GM18873 (cell line): ENCODE data around the gene CYP1A2.
"Not testable (repeated sequence)": the region's sequence is repeated elsewhere in the genome, so short reads cannot be mapped to it uniquely, and the experiment has no call there.

Source experiments
- ATAC-seq: cut with Tn5 transposase; IDR thresholded peaks from one replicate; pipeline ENCODE4 v1.9.1; 2021; ENCODE audit warnings: mild to moderate bottlenecking, moderate library complexity, moderate number of reproducible peaks; ENCODE audit not compliant: unreplicated experiment, low FRiP score

The CYP1A2 gene, protein sequence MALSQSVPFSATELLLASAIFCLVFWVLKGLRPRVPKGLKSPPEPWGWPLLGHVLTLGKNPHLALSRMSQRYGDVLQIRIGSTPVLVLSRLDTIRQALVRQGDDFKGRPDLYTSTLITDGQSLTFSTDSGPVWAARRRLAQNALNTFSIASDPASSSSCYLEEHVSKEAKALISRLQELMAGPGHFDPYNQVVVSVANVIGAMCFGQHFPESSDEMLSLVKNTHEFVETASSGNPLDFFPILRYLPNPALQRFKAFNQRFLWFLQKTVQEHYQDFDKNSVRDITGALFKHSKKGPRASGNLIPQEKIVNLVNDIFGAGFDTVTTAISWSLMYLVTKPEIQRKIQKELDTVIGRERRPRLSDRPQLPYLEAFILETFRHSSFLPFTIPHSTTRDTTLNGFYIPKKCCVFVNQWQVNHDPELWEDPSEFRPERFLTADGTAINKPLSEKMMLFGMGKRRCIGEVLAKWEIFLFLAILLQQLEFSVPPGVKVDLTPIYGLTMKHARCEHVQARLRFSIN

DNA sequence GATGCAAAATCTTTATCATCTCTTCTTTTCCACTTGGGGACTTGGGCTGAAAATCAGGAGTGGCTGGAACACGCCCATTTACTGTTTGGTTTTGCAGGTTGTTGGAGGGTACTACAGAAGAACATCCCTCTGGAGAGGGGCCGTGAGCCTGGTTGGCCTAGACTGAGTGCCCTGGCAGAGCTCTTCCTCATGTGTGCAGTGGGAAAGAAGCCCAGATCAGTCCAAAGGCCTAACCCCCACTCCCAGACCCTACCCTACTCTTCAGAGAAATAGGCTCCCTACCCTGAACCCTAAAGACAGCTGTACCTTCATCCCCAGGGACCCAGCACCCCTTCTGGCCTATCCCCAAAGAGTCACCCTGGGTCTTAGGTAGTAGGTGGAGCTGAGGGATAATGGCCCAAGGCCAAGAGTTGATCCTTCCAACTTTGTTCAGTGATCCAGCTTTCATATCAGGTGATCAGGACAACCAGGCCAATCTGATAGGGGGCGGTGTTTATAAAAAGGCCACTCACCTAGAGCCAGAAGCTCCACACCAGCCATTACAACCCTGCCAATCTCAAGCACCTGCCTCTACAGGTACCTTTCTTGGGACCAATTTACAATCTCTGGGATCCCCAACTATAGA lies at the start of gene CYP1A2:
Gene CYP1A2, plus strand, starts transcription at position 524 of the 625 bp plus-strand sequence. CDS start 894 bp downstream, outside the sequence.
- no peak for ATAC-seq

DNA sequence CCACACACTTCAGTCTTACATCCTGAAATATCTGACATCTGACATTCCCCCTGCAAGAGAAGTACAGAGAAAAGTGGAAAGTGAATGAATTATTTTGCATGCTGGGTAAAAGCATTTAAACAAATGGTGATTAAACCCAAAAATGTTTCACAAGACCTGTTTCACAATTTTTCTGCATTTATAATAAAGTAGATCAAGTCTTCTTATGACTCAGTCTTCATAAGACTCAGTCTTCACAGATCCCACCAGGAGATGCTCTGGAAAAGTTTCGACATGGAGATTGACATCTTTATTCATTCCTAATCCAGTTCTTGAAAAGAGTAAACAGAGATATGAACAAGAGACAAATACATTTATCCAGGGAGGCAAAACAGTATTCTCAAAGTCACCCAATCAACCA lies 39.6 kb upstream of the CYP1A2 start:
- ATAC-seq: no peak

DNA sequence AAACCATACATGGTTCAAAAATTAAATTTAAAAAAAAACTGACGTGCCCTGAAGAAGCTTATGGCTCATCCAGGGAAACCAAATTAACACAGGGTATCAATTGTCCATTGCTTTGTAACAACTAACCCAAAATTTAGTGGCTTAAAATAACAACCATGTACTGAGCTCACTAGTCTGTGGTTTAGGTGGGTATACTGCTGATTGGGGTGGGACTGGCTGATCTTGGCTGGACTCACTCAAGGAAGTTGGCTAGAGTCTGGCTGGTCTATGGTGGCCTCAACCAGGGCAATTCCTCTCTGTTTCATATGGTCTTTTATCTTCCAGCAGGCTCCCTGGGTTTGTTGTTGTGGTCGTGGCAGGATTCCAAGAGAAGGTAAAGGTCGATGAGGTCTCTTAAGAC lies 38.8 kb upstream of the CYP1A2 start:
- no peak for ATAC-seq

DNA sequence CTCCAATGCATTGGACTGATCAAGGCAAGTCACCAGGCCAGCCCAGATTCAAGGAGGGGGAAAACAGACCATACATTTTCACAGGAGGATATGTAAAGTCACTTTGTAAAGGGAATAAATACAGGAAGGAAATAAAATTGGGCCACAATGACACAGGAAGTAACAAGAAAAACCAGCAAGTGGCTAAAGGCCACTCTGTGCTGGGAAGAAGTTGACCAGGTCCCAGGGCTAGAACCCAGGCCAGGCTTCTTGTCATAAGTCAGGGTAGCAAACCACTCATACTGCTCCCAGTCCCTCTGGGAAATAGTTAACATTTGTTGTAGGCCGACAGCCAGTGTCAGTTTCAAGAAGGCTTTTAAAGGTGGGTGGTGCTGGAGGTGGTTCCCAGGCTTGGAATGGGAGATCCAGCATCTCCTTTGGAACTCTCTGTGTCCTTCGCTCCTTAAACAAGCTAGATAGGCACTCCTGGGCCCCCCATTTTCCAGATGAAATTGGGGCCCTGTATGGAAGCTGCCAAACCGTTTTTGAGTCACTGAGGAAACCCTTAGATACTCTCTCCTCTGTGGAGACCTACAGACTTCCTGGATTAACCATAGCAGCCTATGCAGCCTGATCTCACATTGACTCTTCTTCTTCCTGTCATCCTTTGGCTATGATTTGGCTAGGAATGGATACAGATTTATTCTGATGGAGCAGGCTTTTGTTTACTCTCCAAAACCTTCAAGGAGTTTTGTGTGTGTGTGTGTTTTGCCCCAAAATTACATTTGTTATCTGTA lies 38.1 kb upstream of the CYP1A2 start:
- no peak for ATAC-seq

DNA sequence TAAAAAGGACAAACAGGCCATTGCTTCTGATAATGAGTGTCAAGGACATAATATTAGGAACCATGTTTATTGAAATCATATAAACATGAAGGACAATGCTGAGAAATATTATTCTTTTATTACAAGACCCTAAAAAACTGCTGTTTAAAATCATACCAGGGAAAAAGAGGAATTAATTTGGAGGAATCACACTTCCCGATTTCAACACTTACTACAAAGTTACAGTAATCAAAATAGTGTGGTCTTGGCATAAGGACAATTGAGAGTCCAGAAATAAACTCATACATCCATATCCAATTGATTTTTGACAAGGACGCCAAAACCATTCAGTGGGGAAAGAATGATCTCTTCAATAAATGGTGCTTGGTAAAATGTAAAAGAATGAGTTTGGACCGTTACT lies 36.3 kb upstream of the CYP1A2 start:
- ATAC-seq: no peak

DNA sequence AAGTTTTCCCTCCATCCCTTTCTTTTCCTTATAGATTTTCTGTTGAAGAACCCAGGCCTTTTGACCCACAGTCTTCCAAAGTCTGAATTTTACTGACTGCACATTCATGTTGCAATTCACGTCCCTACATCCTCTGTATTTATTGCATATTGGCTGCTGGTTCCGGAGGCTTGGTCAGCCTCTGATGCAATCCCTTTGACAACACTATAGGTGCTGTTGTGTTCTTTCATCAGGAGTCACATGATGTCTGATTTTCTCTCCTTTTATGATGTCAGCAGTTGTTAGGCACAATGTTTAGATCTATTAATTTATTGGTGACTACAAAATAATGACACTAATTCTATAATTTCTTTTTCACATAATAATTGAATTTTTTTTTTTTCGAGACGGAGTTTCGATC lies 32.0 kb upstream of the CYP1A2 start:
- ATAC-seq: no peak

DNA sequence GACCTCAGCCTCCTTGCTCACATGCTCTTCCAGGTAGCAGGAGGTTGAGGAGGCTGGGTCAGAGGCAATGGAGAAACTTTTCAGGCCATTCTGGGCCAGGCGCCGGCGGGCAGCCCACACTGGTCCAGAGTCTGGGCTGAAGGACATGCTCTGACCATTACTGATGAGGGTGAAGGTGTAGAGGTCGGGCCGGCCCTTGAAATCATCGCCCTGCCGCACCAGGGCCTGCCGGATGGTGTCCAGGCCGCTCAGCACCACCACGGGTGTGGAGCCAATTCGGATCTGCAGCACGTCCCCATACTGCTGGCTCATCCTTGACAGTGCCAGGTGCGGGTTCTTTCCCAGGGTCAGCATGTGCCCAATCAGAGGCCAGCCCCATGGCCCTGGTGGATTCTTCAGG lies 26.1 kb upstream of the CYP1A2 start:
- no peak for ATAC-seq

DNA sequence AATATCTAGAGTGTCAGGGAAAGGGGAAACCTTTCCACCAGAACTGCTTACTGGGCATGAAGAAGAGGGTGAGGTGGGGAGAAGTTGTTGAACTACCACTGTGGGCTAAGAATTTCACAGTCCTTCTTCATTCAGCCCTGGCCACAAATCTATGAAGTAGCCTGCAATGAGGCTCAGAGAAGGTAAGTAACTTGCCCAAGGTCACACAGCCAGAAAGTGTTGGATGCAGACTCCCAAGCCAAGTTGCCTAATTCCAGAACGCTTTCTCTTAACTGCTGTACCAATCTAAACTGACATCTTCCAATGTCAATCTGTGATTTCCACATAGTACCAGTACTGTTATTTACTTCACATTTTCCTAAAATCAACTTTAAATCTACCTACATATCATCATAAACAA lies 25.5 kb upstream of the CYP1A2 start:
- ATAC-seq: no peak

DNA sequence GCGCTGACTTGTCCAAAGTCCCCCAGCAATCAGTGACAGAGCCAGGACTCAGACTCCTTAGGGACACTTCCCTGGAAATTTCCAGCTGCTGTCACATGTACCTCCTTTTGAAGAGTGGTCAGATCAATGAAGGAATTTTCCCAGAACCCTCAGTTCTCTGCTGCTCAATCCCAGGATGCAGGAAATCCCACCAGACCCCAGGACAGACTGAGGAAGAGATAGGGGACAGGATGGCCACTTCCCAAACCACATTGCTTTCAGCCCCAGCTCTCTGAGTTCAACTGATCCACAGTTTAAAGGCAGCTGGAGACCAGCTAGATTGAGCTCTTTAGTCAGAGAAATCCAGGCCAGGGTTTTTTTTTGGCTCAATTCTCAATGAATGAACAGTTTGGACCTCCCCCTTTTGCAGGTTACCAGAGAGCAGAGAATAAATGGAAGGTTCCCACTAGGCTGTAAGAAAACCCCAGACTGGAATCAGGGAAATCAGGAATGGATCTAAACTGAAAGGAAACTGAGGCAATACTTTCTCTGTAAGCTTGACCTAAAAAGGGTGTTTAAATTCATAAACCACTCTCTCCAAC lies 24.8 kb upstream of the CYP1A2 start:
- ATAC-seq: no peak

DNA sequence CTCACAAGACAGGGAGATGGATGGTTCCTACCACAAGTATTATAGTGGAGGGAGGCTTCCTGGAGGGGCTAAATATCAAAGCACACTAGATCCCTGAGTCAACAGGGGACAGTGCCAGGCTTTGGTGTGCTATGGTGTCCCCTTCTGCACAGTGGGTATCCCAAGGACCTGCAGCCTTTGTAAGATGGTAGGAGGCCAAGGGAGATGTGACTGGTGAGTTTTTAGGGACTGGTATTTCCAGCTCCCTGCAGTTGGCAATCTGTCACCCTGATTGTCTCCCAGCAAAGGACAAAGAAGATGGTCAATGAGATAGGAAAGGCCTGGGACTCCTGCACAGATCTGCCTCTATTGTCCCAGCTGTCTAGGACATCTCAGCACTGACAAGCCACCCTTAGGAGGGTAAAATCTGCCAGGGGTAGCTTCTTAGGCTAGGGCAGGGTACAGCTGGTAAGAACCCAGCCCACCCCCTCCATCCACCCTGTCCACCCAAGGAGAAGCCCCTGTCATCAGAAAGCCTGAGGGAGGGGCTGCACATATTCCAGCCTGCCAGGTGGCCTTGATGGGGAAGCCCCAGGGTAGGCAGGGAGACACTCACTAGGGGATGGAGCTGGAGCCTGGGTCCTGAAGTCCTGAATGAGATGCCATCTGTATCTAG lies 23.9 kb upstream of the CYP1A2 start:
- ATAC-seq: no peak

DNA sequence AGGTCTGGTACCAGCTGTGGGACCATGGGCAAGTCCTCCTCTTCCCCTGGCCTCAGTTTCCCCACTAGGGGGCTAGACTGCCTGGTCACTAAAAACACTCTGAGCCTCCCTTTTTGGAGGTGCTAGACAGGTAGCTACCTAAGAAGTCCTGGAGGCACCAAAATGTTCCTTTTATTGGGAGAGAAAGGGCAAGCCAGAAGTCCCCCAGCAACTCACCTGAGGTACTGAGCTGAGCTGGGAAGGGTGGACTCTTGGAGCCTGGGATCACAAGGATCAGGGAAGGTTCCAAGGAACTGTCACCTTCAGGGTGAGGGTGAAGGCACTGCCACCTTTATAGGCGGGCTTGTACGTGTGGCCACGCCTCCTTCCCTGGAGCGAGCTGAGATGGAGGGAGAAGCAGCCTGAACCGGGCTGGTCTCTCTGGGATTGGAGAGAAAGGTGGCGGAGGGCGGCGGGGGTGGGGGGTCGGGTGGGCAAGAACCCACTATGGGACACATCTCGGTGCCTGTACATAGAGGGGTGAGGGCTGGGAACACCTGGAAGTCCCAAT lies 23.3 kb upstream of the CYP1A2 start, which contains the start of gene CYP1A1:
Gene CYP1A1, minus strand, starts transcription at position 304 of the 550 bp plus-strand sequence. CDS start 2,431 bp downstream, outside the sequence.
- no peak for ATAC-seq

DNA sequence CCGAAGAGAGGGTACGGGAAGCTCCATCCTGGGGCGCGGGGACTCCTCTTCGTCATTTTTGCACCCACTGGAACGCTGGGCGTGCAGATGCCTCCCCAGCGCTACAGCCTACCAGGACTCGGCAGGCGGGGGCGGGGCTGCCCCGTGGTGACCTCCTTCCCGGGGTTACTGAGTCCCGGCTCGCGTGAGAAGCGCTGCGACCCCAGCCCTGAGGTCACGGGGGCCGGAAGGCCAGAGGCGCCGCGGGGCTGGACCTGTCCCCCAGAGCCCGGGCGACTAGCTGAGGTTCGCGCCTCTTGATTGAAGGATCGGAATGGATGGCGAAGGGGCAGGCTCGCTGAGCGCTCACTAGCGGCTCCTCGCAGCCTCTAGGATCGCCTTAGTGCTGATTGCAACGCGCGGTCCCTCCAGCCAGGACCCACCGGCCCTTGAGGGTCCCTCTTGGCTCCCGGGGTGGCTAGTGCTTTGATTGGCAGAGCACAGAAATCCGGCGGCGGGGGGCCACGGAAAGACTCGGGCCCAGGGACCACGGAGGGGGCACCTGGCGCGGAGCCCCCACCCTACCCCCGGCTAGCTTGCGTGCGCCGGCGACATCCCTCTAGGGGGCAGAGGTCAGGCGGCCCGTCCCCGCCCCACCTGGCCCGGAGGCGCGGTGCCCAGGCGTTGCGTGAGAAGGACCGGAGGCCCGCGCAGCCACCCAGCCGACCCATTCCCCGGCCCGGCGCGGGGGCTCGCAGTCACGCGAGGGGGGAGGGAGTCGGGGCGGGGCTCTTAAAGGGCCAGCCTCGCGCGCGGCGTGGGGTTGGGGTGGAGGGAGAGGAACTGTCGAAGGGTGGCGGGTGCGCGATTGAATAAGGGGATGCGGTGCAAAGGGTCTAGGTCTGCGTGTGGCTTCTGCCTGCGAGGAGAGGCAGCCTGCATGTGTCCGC lies 22.5 kb upstream of the CYP1A2 start:
- ATAC-seq: no peak

DNA sequence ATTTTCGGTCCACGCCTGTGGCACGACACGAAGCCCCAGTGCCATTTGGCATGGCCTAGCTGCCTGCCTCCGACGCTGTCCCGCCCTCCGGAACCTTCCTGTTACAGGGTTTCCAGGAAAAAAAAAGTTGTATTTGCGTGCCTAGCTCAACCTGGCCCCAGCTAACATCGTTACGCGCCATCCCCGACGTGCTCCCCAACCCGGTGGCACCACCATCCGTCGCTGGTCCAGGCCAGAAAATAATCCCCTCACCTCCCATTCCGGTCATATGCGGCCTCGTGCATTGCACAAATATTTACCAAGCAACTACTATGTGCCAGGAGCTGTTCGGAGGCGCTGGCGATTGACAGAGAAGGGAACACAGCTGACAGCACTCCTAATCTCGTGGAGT lies 21.9 kb upstream of the CYP1A2 start:
- no peak for ATAC-seq

DNA sequence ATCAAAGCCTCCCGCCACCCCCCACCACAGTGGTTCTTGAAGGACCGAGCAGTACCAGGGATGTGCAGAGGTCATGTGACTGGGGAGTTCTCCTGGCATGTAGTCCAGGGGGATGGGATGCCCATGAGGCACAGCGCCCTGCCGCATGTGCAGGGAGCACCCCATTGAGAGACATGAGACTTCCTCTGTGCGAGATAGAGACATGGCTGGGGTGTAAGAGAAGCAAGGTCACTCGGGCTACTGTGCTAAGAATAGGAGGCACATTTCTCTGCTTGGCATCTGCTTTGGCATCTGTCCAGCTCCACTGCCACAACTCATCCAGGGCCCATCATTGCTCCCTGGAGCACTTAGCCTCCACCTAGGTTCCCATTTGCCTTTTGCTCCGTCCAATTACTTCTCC lies 20.9 kb upstream of the CYP1A2 start:
- ATAC-seq: no peak

DNA sequence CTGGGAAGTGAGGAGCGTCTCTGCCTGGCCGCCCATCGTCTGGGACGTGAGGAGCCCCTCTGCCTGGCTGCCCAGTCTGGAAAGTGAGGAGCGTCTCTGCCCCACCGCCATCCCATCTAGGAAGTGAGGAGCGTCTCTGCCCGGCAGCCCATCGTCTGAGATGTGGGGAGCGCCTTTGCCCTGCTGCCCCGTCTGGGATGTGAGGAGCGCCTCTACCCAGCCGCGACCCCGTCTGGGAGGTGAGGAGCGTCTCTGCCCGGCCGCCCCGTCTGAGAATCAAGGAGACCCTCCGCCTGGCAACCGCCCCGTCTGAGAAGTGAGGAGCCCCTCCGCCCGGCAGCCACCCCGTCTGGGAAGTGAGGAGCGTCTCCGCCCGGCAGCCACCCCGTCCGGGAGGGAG lies 19.9 kb upstream of the CYP1A2 start:
- not testable (repeated sequence) for ATAC-seq

DNA sequence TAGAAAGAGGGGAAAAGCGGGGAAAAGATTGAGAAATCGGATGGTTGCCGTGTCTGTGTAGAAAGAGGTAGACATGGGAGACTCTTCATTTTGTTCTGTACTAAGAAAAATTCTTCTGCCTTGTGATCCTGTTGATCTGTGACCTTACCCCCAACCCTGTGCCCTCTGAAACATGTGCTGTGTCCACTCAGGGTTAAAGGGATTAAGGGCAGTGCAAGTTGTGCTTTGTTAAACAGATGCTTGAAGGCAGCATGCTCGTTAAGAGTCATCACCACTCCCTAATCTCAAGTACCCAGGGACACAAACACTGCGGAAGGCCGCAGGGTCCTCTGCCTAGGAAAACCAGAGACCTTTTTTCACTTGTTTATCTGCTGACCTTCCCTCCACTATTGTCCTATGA lies 19.3 kb upstream of the CYP1A2 start:
- not testable (repeated sequence) for ATAC-seq

DNA sequence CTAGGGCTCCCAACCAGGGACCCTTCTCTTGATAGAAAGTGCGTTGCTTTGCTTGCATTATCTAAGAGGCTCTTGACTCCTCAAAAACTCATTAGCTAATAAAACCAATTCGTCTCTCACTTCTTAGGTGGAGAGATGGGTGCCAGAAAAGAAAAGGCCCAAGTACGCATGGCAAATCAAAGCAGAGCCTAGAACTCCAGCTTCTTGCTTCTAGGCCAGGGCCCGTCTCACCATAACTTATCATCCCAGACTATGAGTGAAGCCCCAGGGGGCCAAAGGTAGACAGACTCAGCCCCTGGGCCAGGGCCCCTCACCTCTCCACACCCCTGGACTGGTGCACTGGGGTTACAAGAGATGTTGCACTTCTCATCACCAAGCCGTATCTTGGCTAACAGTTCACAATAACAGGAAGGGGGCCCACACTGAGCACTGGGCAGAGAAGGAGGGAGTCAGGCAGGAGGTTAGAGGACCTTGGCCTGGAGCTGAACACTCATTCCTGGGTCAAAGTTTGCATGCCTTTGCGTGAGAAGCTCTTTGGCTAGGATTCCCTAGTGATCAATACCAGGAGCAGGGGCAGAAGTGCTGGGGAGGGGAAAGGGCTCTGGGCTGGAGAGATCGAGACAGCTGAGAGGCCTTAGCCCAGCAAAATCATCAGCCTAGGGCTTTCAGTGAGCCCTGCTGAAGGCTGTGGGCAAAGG lies 17.9 kb upstream of the CYP1A2 start:
- no peak for ATAC-seq

DNA sequence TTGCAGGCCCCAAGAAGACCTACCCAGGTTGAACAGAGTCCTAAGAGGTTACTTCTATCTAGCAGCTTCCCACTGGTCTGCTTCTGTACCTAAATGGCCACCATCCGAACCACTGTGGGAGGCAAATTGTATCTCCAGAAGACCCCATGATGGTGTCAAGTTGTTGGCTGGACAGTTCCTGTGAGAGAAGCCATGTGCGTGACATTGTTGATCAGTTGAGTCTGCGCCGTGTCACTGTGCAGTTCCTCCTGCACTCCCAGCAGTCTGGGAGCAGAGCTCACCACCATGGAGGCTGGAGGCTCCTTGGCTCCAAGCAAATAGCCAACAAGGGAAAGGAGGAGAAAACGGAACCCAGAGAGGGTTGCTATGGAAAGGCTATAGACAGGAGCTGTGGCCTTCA lies 15.8 kb upstream of the CYP1A2 start:
- no peak for ATAC-seq
